ENCODE results near the gene ZNF609.

ZNF609 gene

GRCh38 chr15:64732156-64732860 lies 271.9 kb downstream of the ZNF609 start:
- ATAC-seq (no peak), DNase-seq (no peak)
